ENCODE data around the gene PYHIN1.

DNA sequence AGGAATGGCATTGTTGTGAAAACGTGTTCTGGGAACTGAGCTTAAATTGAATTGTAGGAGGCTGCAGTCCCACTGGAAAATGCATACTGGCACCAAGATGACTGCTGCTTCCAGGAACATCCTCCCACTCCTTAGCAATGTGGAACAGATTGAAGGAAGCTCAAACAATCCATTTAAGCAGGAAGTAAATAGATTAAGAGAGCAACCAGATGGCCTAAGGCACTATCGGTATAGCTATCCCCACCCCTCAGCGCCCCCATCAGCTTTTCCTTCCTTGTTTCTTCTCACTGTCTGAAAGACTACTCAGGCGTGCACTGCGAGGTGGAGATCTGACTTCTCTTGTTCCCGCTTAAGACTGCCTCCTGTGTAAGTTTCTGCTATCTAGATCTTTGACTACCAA, 74.3 kb downstream of the PYHIN1 start:
- TF ChIP-seq, protein P1, sequence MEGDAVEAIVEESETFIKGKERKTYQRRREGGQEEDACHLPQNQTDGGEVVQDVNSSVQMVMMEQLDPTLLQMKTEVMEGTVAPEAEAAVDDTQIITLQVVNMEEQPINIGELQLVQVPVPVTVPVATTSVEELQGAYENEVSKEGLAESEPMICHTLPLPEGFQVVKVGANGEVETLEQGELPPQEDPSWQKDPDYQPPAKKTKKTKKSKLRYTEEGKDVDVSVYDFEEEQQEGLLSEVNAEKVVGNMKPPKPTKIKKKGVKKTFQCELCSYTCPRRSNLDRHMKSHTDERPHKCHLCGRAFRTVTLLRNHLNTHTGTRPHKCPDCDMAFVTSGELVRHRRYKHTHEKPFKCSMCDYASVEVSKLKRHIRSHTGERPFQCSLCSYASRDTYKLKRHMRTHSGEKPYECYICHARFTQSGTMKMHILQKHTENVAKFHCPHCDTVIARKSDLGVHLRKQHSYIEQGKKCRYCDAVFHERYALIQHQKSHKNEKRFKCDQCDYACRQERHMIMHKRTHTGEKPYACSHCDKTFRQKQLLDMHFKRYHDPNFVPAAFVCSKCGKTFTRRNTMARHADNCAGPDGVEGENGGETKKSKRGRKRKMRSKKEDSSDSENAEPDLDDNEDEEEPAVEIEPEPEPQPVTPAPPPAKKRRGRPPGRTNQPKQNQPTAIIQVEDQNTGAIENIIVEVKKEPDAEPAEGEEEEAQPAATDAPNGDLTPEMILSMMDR (conservative IDR thresholded peaks at IDR 0.05; ENCODE audit: low read length), result no peak
- no peak for TF ChIP-seq EZH2phosphoT487 (IDR thresholded peaks at IDR 0.05; ENCODE audit: borderline replicate concordance)

Data from Loucy (cell line).